ENCODE results near the gene APOM.

DNA sequence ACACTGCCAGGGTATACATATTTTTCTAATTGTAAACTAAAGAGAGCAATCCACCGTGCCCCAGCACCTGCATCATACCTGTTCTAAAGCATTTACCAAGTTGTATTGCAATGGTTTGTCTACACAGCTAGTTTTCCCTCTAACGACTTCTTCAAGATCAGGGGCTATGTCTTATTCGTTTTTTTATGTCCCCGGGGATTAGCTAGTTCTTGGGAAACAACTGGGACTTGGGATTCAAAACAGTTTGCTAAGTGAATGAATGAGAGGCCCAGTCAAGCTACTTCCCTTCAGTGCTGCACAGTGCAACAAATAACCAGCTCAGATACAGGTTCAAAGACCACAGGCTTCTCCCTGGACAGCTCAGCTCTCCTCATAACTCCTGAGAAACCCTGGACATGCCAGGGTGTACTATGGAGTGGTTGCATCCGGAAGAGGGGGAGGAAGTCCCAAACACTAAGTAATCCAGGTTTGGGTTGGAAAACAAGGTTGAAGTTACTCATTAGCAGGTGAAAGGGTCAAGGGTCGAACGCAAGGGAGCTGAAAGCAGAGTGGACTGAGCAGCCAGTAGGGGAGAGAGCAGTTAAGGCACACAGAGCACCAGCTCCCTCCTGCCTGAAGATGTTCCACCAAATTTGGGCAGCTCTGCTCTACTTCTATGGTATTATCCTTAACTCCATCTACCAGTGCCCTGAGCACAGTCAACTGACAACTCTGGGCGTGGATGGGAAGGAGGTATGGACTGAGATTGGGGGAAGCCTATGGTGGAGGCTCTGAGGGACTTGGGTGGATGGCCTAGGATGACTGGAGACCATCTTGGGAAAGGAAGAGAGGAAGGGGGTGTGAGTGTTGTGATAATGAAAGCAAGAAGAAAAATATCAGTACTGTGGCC is at the start of gene APOM:
- no peak for TF ChIP-seq ZNF70 (CRISPR knock-in tag; IDR thresholded peaks at IDR 0.05)
- TF ChIP-seq, protein P1, sequence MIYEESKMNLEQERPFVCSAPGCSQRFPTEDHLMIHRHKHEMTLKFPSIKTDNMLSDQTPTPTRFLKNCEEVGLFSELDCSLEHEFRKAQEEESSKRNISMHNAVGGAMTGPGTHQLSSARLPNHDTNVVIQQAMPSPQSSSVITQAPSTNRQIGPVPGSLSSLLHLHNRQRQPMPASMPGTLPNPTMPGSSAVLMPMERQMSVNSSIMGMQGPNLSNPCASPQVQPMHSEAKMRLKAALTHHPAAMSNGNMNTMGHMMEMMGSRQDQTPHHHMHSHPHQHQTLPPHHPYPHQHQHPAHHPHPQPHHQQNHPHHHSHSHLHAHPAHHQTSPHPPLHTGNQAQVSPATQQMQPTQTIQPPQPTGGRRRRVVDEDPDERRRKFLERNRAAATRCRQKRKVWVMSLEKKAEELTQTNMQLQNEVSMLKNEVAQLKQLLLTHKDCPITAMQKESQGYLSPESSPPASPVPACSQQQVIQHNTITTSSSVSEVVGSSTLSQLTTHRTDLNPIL (CRISPR knock-in tag; IDR thresholded peaks at IDR 0.05; ENCODE audit: low read depth) = no peak
- no peak for TF ChIP-seq TCF4 (CRISPR knock-in tag; IDR thresholded peaks at IDR 0.05; ENCODE audit: borderline replicate concordance)
- no peak for TF ChIP-seq ZFP3 (CRISPR knock-in tag; IDR thresholded peaks at IDR 0.05)
- no peak for TF ChIP-seq PATZ1 (CRISPR knock-in tag; IDR thresholded peaks at IDR 0.05; ENCODE audit: borderline replicate concordance)
- TF ChIP-seq ARNTL (CRISPR knock-in tag; IDR thresholded peaks at IDR 0.05; ENCODE audit: borderline replicate concordance, low read depth) = no peak
- TF ChIP-seq ZC3H10 (CRISPR knock-in tag; IDR thresholded peaks at IDR 0.05) = no peak
- no peak for TF ChIP-seq ZNF8 (CRISPR knock-in tag; IDR thresholded peaks at IDR 0.05)

Measured in SK-N-SH treated with all-trans-retinoic acid at 6 μM for 48 hours (cell line).